GM12878 (cell line): Measurements from ENCODE around the gene LCN9. TPM values are rescaled to one million over a fixed set of nuclear protein-coding genes. Genes with fewer than 3 reads are reported as not detected.

Experiments used
- ATAC-seq: fragments of 200-7000 bp; cut with Tn5 transposase; 3 replicates; pipeline ENCODE4 v1.9.1; 2020; ENCODE audit warnings: mild to moderate bottlenecking, moderate library complexity
- BruUV-seq: library from RNA; stranded (reverse); fragments of 400-500 nt; replicated peaks from 2 replicates; lab custom pipeline; 2021; lab: Mats Ljungman, UMichigan
- CTCF ChIA-PET: fragments of 300-600 bp; sonication (Branson Sonifier 250); formaldehyde crosslinking; extraction: SDS; loops from one replicate; lab custom pipeline; 2021; ENCODE audit warnings: inconsistent platforms; lab: Yijun Ruan, JAX
- POLR2A ChIA-PET: fragments of 350-600 bp; formaldehyde crosslinking; extraction: SDS; loops from one replicate; lab custom pipeline; 2021; ENCODE audit warnings: inconsistent platforms; lab: Charles Lee
- RAD21 ChIA-PET: fragments of 300-600 bp; sonication (Branson Sonifier 250); formaldehyde crosslinking; loops from one replicate; lab custom pipeline; 2023; ENCODE audit warnings: antibody characterized with exemption; ENCODE audit not compliant: unreplicated experiment; lab: Charles Lee
- SMC1A ChIA-PET: fragments of 300-600 bp; sonication (Branson Sonifier 250); formaldehyde crosslinking; loops from one replicate; lab custom pipeline; 2023; ENCODE audit not compliant: unreplicated experiment, uncharacterized antibody; lab: Charles Lee
- DNase-seq: peaks from one replicate; pipeline ENCODE4 v3.0.0-alpha.2; 2011; ENCODE audit warnings: low read depth, low spot score
- FAIRE-seq: peaks from 3 replicates; lab custom pipeline; 2011; peaks lifted over from hg19 to GRCh38; lab: Jason Lieb, UNC
- H2AFZ ChIP-seq: 2 replicates; pipeline ENCODE4 v1.6.0; 2011; ENCODE audit warnings: low read depth, low read length, control low read depth; ENCODE audit not compliant: control insufficient read depth
- H3K27ac ChIP-seq: 2 replicates; pipeline ENCODE4 v1.5.1; 2011; ENCODE audit warnings: control low read depth; ENCODE audit not compliant: control insufficient read depth, insufficient read depth
- H3K27me3 ChIP-seq, 2 experiments: replicated peaks in 1 of 2; 2 replicates each; pipeline versions ENCODE4 v1.6.0 to v1.6.1; 2011; ENCODE audit warnings: low read length in 1 of 2; ENCODE audit not compliant: control insufficient read depth in 2 of 2, insufficient read depth in 2 of 2
- H3K36me3 ChIP-seq, 2 experiments: 2 replicates each; pipeline ENCODE4 v1.5.1; 2011; ENCODE audit warnings: low read length in 1 of 2; ENCODE audit not compliant: control insufficient read depth in 2 of 2, insufficient read depth in 2 of 2
- H3K4me1 ChIP-seq: 2 replicates; pipeline ENCODE4 v1.6.1; 2011; ENCODE audit warnings: mild to moderate bottlenecking, low read length, moderate library complexity, mixed read lengths; ENCODE audit not compliant: control insufficient read depth, insufficient read depth
- H3K4me2 ChIP-seq: 2 replicates; pipeline ENCODE4 v1.6.0; 2011; ENCODE audit warnings: control low read depth; ENCODE audit not compliant: control insufficient read depth, insufficient read depth
- H3K4me3 ChIP-seq: fragments of 200-600 bp; sonication (generic); 2 replicates; pipeline ENCODE4 v1.5.1; 2016
- H3K79me2 ChIP-seq: 2 replicates; pipeline ENCODE4 v1.6.0; 2011; ENCODE audit warnings: low read length; ENCODE audit not compliant: control insufficient read depth, insufficient read depth
- H3K9ac ChIP-seq: 2 replicates; pipeline ENCODE4 v1.8.0; 2011; ENCODE audit warnings: low read length, control low read depth, mixed read lengths; ENCODE audit not compliant: control insufficient read depth, insufficient read depth
- H3K9me3 ChIP-seq: replicated peaks from 3 replicates; pipeline ENCODE4 v1.5.1; 2011; ENCODE audit warnings: mild to moderate bottlenecking, low read length; ENCODE audit not compliant: control insufficient read depth, insufficient read depth
- H4K20me1 ChIP-seq: 2 replicates; pipeline ENCODE4 v1.6.0; 2011; ENCODE audit not compliant: control insufficient read depth, insufficient read depth
- EZH2 ChIP-seq: IDR thresholded peaks from 2 replicates; pipeline ENCODE4 v1.6.1; 2012; ENCODE audit warnings: low read depth, mild to moderate bottlenecking, control low read depth, inconsistent platforms, low read length, borderline replicate concordance; ENCODE audit not compliant: control insufficient read depth
- MLLT1 ChIP-seq: fragments of 450-650 bp; IDR thresholded peaks from 2 replicates; pipeline ENCODE4 v1.6.1; 2016; ENCODE audit warnings: mild to moderate bottlenecking
- SREBF1 ChIP-seq: IDR thresholded peaks from 2 replicates; pipeline ENCODE4 v1.6.1; 2012; ENCODE audit warnings: mild to moderate bottlenecking, low read length
- SREBF2 ChIP-seq: IDR thresholded peaks from 2 replicates; pipeline ENCODE4 v1.6.1; 2012; ENCODE audit warnings: mild to moderate bottlenecking, low read length
- TCF3 ChIP-seq: IDR thresholded peaks from 2 replicates; pipeline ENCODE4 v1.6.1; 2012; ENCODE audit warnings: low read depth, mild to moderate bottlenecking, low read length, borderline replicate concordance; ENCODE audit not compliant: insufficient read depth
- TCF7 ChIP-seq: IDR thresholded peaks from 2 replicates; pipeline ENCODE4 v1.6.1; 2014; ENCODE audit warnings: antibody characterized with exemption, borderline replicate concordance
- ZBED1 ChIP-seq: IDR thresholded peaks from 2 replicates; pipeline ENCODE4 v1.6.1; 2016; ENCODE audit warnings: borderline replicate concordance
- ZNF274 ChIP-seq: IDR thresholded peaks from one replicate; pipeline ENCODE4 v1.8.0; 2011; ENCODE audit not compliant: insufficient read length, insufficient read depth
- ZSCAN29 ChIP-seq: fragments of 450-650 bp; IDR thresholded peaks from 2 replicates; pipeline ENCODE4 v1.6.1; 2017; ENCODE audit warnings: mild to moderate bottlenecking, moderate library complexity
- WGBS: methylation state at CpG from one replicate; pipeline ENCODE4 v1.1.6; 2016; ENCODE audit warnings: low lambda C conversion rate; ENCODE audit not compliant: insufficient replicate concordance, insufficient coverage; ENCODE audit errors: missing lambda C conversion rate; 5-methylcytosine and 5-hydroxymethylcytosine counted together
- in situ Hi-C: fragments of 300-500 bp; cut with MboI; formaldehyde crosslinking; loops from 9 replicates; pipeline ENCODE4 v1.14.3; 2018; ENCODE audit warnings: mixed read lengths
- intact Hi-C: fragments of 100-400 bp; cut with micrococcal nuclease; formaldehyde crosslinking; loops from one replicate; pipeline ENCODE4 v1.14.2; 2022; ENCODE audit not compliant: unreplicated experiment
- polyA plus RNA-seq, 11 experiments: library from polyadenylated mRNA; depleted of rRNA in 4 of 11; unstranded in 6 of 11; stranded (reverse) in 5 of 11; fragments of >200 nt; fragmentation: Nextera tagmentation in 4 of 11; fragmentation: Illumina TruSeq in 1 of 11; extraction: Ambion mirVana in 4 of 11; extraction: Trizol in 1 of 11; gene quantifications; 1 replicate in 1 of 11; 2 replicates in 10 of 11; pipeline versions ENCODE4 v1.2.1 to v1.2.3, GENCODE V29; 2011 to 2016; ENCODE audit warnings: inconsistent platforms in 2 of 11, missing spikeins in 2 of 11, low read depth in 1 of 11
- total RNA-seq, 4 experiments: library from RNA; depleted of rRNA in 3 of 4; stranded (reverse); fragments of >200 nt in 3 of 4; fragmentation: Illumina TruSeq in 1 of 4; extraction: Trizol in 1 of 4; gene quantifications; 2 replicates each; pipeline versions ENCODE4 v1.2.1 to v1.2.3, GENCODE V29; 2013 to 2021

The LCN9 gene
- total and polyA plus RNA-seq, 10 of the 15 experiments (the other 5 are each of a cell fraction or from before 2014, with no cell fraction given), result not detected

- TF ChIP-seq ZSCAN29 (no peak), EZH2 (no peak)
Measured at GRCh38 chr9:135660407-135660806, 2.7 kb upstream of the LCN9 start (continued).

- ChIA-PET RAD21 (no interaction called here), POLR2A (no interaction called here), CTCF (no interaction called here), SMC1A (no interaction called here)
- Histone ChIP-seq H3K4me1 (no peaks in the 10 kb centered on the region), H3K27ac (no peak overlapping the region), H3K27me3 (no peaks in the 10 kb centered on the region; a peak in 1 of 4 replicates), H3K9me3 (no peaks in the 10 kb centered on the region), H3K79me2 (no peaks in the 10 kb centered on the region), H4K20me1 (no peaks in the 10 kb centered on the region), H2AFZ (no peak overlapping the region), H3K4me2 (no peak overlapping the region), H3K4me3 (no peak overlapping the region), H3K9ac (no peak overlapping the region), H3K36me3 (no peaks in the 10 kb centered on the region)
- TF ChIP-seq MLLT1 (no peak), TCF3 (no peak), SREBF1 (no peak), ZNF274 (no peak), TCF7 (no peak), SREBF2 (no peak), ZBED1 (no peak)
- BruUV-seq, result no TSS peak
- FAIRE-seq (no peak), DNase-seq (no peak), ATAC-seq (no peak)
- in situ Hi-C loops (no loop called here), intact Hi-C loops (no loop called here)
- WGBS, result 52% methylated on average over 17 of the region's 19 CpGs
Measured at GRCh38 chr9:135661816-135662560, 1.1 kb upstream of the LCN9 start.
